HG02885 (cell line): ENCODE measurements around the gene CSH2.
"Not testable (repeated sequence)": the region's sequence is repeated elsewhere in the genome, so short reads cannot be mapped to it uniquely, and the experiment has no call there.

ENCODE experiments used
- ATAC-seq: cut with Tn5 transposase; IDR thresholded peaks from one replicate; pipeline ENCODE4 v1.9.1; 2021; ENCODE audit warnings: mild to moderate bottlenecking; ENCODE audit not compliant: unreplicated experiment, poor library complexity

CSH2 gene

DNA sequence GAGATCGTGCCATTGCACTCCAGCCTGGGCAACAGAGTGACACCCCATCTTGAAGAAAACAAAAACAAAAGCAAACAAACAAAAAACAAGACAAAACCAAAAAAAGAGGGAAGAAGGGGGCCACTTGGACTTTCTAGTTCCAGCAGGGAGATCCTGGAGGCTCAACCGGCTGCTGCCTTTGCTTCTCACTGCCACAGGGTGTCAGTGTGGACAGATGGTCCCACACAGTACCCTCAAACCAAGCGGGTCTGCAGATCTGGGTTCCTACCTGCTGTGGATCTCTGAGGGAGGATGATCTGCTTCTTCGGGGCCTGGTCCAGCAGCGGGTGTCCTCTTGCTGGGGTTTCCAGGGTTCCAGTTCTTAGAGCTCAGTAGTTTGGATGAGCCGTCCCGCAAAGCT lies 6.9 kb downstream of the CSH2 start:
- ATAC-seq = not testable (repeated sequence)

DNA sequence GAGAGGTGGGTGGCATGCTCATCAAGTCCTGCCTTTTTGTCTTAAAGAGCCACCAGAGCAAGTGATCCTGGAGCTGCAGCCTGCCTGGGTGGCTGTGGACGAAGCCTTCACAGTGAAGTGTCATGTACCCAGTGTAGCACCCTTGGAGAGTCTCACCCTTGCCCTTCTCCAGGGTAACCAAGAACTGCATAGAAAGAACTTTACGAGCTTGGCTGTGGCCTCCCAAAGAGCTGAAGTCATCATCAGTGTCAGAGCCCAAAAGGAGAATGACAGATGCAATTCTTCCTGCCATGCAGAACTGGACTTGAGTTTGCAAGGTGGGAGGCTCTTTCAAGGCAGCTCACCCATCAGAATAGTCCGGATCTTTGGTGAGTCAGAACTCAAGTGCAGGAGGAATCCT lies 14.2 kb downstream of the CSH2 start:
- ATAC-seq = no peak

DNA sequence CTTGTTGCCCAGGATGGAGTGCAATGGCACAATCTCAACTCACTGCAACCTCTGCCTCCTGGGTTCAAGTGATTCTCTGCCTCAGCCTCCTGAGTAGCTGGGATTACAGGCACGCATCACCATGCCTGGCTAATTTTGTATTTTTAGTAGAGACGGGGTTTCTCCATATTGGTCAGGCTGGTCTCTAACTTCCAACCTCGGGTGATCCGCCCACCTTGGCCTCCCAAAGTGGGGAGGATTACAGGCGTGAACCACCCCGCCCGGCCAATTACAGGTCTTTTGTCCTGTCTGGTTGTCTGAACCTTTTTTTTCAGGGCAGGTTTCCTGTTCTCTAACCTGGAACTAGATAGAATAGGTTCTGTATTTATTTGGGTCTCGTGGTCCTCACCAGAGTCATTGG lies 17.1 kb downstream of the CSH2 start:
- not testable (repeated sequence) for ATAC-seq

DNA sequence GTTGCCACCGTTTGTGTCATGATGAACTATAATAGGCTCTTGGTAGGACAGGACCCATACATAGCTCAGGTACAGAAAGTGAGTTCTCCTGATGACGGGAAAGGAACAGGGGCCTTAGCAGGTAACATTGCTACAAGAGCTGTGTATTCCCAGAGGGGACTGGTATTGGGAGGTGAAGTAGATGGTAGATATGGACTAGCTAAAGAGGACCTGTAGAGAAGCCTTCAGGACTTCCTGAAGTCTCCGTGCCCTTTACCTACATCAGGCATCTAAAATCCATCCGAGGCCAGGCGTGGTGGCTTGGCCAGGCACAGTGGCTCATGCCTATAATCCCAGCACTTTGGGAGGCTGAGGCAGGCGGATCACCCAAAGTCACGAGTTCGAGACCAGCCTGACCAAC lies 18.3 kb downstream of the CSH2 start:
- no peak for ATAC-seq

DNA sequence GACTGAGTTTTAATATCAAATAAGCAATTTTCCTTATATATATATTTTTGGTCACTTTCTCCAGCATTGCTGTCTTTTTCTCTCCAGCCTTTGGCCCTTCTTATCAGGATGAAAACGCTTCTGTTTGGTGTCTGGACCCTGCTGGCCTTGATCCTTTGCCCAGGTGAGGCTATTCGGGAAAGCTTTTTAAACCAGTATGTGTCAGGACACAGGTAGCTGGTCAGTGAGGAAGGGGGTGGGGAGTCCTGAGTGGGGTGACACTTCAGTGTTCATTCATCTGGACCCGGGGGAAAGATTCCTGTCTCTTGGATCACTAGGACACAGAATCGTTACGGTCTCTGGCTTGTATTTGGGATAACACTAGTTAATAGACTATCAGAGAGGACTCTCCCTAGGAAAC lies 18.8 kb downstream of the CSH2 start:
- no peak for ATAC-seq

DNA sequence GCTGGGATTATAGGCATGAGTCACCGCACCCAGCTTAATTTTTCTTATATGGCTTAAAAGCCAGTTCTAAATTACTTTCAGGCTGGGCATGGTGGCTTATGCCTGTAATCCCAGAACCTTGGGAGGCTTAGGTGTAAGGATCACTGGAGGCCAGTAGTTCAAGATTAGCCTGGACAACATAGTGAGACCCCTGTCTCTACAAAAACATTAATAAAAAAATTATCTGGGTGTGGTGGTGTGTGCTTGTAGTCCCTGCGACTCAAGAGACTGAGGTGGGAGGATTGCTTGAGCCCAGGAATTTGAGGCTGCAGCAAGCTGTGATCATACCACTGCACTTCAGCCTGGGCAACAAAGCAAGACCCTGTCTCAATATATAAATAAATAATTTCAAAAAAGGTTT lies 20.2 kb downstream of the CSH2 start:
- ATAC-seq = no peak

DNA sequence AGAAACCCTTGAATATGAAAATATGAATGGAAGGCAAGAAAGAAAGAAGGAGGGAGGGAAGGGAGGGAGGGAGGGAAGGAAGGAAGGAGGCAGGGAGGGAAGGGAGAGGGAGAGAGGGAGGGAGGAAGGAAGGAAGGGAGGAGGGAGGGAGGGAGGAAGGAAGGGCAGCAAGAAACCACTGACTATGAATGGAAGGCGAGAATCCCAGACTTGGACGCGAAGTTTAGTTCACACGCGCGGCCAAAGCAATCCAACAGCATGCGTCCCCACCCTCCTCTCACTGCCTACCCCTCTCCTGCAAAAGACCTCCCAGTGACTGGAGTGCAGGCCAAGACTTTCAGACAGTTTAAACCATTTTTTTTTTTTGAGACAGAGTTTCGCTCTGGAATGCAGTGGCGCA lies 23.1 kb downstream of the CSH2 start:
- ATAC-seq = no peak

DNA sequence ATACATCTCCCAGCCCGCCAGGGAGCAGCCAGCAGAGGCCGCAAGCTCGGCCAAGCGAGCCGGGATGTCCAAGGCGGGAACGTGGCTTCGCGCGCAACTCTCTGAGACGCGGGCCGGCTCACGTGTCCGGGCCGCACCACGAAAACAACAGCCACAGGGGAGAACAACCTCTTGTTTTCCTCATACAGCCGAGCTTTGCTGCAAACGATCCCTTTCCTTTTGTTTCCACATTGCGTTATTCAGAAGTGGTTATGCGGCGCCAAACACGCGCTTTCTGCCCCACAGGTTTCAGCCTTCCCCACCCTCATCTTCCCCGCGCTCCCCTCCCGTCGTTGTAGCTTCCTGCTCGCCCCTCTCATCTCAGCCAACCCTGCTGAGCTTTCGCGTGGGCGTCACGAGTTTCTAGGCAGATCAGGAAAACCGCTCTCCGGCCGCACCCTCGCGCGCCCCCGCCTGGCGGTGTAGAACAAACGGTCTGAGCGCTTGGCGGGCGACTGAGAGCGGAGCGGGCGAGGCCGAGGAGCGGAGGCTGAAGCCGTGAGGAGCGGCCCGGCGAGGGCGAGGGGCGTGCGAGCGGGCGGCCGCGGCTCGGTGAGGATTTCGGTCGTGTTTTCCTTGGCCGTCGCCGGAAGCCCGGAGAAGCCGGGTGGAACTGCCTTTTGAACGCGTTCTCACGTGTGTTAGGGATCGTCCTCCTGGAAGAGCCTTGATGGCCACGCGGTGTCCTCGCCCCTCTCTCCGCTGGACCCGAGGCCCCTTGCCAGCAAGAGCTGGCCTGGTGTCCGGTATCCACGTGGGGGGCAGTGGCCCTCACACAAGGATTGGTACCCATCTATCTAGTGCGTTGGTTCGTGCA lies 24.4 kb downstream of the CSH2 start:
- ATAC-seq = peak; percentile 91

DNA sequence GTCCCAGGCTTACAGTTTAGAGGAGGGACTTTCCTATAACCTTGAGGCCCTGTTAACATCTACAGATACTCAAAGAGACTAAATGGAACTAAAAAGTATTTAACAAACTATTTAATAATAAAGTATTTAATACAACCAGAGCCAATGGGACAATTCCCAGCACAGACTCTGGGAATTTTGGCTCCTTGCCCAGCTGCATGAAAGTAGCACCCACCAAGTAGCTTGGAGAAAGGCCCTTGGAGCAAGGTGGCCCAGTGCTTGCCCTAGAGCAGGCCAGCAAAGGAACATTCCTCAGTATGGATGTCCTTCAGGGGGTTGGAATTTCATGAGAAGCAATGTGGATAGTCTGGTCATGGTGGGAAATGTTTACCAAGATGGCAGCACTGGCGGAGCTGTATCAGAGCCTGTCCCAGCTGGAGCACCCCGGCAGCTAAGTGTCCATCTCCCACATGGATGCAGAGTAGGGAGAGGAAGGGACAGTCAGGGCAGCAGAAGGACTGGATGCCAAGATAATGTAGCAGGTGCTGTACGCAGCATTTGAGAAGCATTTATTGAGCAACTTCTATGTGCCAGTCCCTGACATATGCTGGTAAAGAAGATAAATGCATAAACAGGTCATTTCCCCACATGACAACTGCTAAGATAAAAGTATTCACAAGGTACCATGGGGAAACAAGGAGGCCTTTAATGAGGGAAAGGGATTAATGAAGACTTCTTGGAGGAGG lies 25.8 kb downstream of the CSH2 start:
- ATAC-seq = no peak

DNA sequence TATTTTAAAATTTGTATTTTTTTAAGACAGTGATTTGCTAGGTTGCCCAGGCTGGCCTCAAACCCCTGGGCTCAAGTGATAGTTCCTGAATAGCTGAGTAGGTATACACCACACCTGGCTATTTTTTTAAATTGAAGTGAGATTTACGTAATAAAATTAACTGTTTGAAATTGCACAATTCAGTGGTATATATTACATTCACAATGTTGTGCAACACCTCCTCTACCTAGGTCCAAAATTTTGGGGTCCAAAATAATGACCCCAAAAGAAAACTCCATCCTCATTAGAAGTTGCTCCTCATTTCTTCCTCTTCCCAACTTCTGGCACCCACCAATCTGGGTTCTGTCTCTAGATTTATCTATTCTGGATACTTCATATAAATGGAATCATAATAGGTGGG lies 28.0 kb downstream of the CSH2 start:
- no peak for ATAC-seq

DNA sequence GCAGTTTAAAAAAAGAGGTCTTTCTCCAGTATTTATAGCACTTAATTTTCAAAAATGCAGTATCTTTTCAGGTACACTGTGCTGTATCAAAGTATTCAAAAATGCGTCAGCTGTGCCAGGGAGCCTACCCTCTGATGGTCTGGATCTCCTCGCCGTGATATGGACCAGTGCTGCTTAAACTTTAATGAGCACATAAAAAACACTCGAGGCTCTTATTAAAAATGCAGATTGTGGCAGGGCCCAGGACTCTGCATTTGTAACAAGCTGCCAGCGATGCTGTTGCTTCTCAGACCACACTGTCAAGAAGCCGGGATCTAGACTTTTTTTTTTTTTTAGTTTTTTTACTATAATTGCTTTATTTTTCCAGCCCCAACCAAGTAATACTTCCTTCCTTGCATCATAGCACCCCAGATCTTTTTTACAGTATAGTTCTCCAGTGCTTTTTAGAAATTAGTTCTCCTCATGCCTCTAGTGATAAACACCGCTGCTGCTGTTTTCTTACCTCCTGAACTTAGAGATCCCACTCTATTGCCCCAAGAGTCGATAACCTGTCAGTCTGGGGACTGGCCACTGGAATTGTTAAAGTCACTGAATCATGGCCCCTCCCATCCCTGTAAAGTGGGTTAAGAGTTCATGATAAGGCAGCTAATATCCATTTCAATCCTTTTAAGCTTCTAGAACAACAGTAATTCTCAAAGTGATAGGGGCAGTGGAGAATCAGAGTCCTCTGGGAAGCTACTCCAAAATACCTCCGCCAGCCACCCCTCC lies 29.4 kb downstream of the CSH2 start:
- ATAC-seq = no peak

DNA sequence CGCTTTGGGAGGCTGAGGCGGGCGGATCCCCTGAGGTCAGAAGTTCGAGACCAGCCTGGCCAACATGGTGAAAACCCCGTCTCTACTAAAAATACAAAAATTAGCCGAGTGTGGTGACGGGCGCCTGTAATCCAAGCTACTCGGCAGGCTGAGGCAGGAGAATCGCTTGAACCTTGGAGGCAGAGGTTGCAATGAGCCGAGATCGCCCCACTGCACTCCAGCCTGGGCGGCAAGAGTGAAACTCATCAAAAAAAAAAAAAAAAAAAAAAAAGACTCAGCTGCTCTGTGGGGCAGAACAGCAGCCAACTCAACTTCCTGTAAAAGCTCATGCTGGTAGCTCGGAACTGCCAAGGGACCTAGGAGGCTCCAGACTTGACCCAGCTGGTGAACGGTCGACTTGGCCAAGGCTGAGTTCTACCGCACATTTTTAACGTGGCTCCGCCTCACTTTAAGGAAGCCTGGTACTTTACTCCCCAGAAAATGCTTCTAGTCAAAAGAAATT lies 30.0 kb downstream of the CSH2 start:
- not testable (repeated sequence) for ATAC-seq

DNA sequence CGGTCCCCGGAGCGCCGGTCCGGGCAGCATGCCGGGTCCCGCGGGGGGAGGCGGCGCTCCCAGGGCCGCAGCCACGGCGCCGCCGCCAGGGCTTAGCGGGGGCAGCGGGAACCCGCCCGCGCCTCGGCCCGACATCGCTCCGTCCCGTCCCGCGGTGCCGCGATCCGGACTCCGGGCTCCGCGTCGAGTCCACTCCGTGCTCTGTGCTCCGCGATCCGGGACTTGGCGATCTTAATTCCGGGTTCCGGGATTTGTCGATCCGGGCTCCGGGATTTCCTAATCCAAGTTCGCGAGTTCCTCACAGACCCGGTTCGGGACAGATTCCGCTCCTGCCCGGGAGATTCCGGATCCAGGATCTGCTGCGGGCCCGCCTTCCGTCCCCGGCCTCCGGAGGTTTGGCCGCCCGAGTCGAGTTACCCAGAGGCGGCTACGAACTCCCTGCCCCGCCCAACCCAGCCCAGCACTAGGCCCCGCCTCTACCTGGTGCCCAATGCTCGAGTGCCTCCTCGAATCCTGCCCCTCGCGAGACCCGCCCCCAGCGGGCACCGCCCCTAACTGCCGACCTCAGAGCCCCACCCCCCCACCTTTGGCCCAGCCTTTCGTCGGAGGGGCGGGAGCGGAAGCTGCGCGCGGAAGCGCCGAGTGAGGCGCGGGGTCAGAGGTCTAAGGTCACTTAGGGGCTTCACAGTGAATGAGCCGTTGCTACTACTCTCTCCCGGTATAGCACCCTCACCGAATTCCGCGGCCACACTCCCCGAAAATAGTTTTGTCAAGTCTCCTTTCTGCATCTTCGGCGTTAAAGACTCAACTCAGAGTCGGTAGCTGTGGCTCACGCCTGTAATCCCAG lies 30.7 kb downstream of the CSH2 start, which contains the start of gene SMARCD2:
Gene SMARCD2 (minus strand): TSS at position 146 of the 847 bp plus-strand sequence. CDS start 11 bp downstream, at position 135.
- ATAC-seq = peak; percentile 82

DNA sequence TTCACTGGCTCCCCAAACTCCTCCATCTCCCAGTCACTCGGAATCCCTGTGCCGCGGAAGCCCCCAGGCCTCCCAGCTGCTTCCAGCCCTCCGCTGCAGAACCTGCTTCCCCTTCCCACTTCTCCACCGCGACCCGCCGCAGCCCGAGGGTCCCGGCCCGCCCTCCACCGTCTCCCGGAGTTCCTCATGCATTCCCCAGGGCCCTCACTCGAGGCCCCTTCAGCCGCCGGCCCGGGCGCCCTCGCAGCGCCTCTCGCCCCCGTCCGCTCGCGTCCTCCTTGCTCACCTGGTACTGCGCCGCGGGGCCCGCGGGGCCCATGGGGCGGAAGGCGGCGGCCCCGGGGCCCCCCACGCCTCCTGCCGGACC lies 31.3 kb downstream of the CSH2 start:
- ATAC-seq = peak; percentile 33

DNA sequence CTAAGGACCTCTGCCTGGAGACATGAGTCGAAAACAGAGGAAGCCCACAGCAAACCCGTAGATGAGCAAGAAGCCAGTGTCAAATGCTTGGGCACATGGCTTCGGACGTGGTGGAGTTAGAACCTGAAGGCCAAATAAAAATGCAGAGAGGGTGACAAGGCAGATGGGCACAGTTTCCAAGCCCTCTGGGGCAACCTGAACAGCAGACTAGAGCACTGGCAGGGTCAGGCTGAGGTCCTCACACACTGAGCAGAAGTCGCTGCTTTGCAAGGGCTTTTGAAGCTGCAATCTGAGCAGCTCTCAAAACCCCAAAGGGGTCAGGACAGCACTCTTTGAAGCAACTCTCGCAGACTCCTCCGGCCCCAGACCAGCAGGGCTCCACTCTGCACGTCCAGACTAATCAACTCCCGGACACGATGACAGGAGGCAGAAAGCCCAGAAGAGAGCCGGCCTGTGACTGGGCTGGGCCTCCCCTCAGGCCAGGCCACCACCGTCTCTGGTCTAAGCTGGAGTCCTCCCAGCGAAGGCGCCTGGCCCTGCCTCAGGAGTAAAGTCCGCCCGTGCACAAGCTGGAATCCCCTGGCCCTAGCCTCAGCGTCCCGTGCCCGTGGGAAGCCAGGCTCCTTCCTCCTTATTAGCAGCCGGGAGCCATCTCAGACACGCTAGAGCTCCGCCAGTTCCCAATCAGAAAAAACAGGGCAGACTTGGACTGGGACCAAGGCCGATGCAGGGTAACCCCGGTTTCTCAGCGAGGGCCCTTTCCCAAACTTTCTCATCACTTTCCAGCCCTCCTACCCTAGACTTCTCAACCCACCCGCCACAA lies 31.9 kb downstream of the CSH2 start:
- ATAC-seq = no peak

DNA sequence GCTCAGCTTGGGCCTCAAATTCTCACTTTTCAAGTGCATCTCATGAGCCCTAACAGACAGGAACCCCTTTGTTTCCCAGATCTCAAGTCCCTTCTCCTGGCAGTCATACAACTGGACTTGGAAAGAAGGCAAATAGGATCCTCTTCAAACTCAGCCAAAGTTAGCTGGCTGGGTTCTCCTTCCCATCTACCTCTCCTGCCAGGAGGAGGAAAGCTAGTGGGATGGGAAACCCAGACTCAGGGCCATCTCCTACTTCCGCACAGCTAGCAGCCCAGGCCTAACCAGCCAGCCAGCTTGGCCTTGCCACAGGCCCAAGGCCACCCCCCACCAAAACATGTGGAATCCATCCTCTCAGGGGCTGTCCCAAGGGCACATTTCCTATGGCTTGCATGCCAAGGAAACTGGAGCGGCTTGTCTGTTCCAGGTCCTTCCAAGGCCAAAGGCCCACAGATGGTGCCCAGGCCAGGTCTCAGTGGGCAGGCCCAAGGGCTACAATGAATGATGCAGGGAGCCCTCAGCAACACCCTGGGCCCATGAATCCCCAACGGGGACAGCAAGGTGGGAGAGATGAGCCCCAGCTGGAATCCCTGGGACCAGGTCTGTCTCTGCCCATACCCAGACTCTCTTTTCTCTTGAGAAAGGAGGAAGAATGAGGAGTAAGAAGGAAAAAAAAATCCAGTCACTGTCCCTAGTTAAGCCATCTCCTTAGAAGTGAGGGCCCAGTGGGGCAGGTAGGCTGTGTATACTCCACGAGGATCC lies 32.7 kb downstream of the CSH2 start:
- ATAC-seq = no peak

DNA sequence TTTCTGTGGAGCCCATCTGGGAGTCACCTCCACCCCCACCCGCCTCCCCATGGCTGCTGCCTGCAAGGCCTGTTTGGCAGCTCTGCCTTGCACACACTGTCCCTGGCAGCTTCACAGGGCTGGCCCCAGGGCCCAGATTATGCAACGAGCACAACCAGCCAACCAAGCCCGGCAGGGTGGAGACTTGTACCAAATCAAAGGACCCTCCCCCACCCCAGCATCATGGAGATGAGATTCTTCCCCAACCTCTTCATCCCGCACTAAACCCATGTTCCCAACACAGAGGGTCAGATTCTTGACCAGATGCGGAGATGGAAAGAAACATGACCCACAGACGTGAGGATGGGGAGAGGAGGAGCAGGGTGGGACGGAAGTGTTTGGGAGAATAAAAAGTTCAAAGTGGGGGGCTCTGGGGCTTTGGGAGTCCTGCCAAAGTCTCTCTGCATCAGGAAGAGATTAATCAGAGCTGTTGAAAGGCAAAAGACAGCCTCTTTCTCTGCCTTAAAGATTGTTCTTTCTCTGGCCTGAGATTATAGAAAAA lies 34.8 kb downstream of the CSH2 start:
- ATAC-seq = no peak

DNA sequence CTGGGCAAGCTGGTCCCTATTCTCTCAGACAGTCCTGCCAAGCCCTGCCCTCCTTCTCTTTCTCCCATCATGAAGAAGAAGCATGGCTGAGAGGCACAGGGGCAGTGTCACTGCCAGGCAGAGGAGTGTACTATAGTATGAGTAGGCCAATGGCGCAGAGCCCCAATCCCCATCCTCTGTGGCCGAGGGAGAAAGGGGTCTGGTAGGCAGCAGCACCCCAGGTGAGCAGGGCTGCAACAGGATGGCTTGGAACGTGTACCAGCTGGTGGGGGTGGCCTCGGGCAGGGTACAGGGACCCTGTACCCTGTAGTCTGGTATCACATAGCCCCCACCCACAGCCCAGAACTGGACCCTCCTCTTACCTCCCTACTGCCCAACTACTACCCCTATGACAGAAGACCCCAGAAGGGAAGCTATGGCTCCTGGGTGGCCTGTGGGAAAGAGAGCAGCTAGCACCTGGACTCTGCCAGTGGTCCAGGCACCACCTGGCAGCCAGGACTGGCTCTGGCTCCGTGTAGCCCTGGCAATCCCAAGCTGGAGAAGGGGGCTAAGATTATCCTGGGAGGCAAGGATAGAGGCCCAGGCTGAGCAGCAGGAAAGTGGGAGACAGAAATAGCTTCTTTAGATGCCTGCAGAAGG lies 35.4 kb downstream of the CSH2 start:
- no peak for ATAC-seq
